ENCODE data around the gene GUSB. TPM values are rescaled to one million over a fixed set of nuclear protein-coding genes. Genes with fewer than 3 reads are reported as not detected.

Gene GUSB
- total and polyA plus RNA-seq, 2 donors (not counting 3 experiments of a cell fraction or from before 2014, with no cell fraction given), result 55.7 to 107 TPM

DNA sequence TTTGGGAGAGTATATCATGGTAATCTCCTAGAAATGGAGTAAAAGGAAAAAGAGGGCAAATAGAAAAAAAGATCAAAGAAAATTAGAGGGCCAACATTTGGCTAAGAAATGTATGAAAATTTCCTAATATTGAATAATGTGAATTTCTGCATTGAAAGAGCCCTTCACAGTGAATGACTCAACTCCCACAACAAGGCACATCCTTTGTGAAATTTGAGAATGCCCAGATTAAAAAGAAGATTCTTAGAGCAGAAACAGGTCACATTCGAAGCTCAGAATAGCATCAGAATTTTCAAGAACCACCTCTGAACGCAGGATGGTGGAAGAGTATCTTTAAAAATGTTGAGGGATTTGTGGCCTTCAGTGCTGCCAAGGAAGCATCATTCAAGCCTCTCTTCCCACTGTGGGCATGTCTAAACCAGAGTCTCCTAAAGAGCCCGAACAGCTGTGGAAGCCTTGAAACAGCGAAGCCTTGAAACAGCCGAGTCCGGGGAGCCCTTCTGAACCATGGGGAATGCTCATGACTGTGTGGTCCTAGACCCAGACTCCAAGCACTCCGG, 43.6 kb downstream of the GUSB start:
- H3K36me3 ChIP-seq (ENCODE audit: control insufficient read depth in 2 of 2, extremely low read depth in 1 of 2, insufficient read depth in 2 of 2, low read length in 2 of 2), result peaks cover 0 to 2% of the 10 kb centered on the region in 2 experiments
- no TSS peak for BruUV-seq (replicated peaks)
- H2AFZ ChIP-seq (ENCODE audit: low read depth, low read length), result no peak overlapping the region
- intact Hi-C loops (cut with micrococcal nuclease), result loop anchor here (10.0 kb wide), 1 partner anchor 64 kb away; the partner anchor contains the start of gene VKORC1L1
- ChIA-PET POLR2A (no interaction called here), CTCF (no interaction called here)
- no peak overlapping the region for H3K27ac ChIP-seq (ENCODE audit: insufficient read depth, low read depth, low read length)
- H4K20me1 ChIP-seq (replicated peaks; ENCODE audit: control insufficient read depth, extremely low read depth, insufficient read depth, low read length), result no peaks in the 10 kb centered on the region
- dilution Hi-C loops (cut with MboI; ENCODE audit: extremely low pct_ligation_motif_present, low sequenced_read_pairs), result no loop called here
- peaks cover 22% of the 10 kb centered on the region for H3K79me2 ChIP-seq (ENCODE audit: control insufficient read depth, insufficient read depth, low read length)
- H3K4me1 ChIP-seq (ENCODE audit: control insufficient read depth, extremely low read depth, insufficient read depth, low read length), result no peaks in the 10 kb centered on the region
- no peaks in the 10 kb centered on the region for H3K9me3 ChIP-seq (replicated peaks; ENCODE audit: control insufficient read depth, insufficient read depth, low read length)
- no peak overlapping the region for H3K4me2 ChIP-seq (ENCODE audit: insufficient read depth, low read length)
- H3K27me3 ChIP-seq (ENCODE audit: control insufficient read depth in 2 of 2, insufficient read depth in 2 of 2, low read length in 2 of 2), result no peaks in the 10 kb centered on the region
- TF ChIP-seq, protein P1, sequence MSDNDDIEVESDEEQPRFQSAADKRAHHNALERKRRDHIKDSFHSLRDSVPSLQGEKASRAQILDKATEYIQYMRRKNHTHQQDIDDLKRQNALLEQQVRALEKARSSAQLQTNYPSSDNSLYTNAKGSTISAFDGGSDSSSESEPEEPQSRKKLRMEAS (IDR thresholded peaks at IDR 0.05; ENCODE audit: insufficient read depth, insufficient read length), result no peak
- TF ChIP-seq JUN (IDR thresholded peaks at IDR 0.05; ENCODE audit: borderline replicate concordance, insufficient read depth, insufficient read length, low read depth) (no peak), FOS (IDR thresholded peaks at IDR 0.05; ENCODE audit: borderline replicate concordance, insufficient read depth, low read length) (no peak), POLR2A (IDR thresholded peaks at IDR 0.05; ENCODE audit: low read depth, low read length) (no peak), POLR2AphosphoS5 (IDR thresholded peaks at IDR 0.05; ENCODE audit: insufficient read depth, low read depth, low read length) (no peak), GATA2 (IDR thresholded peaks at IDR 0.05; ENCODE audit: insufficient read depth, insufficient read length, low read depth, low read length) (no peak), MYC (IDR thresholded peaks at IDR 0.05; ENCODE audit: low read depth, low read length) (no peak), EZH2 (IDR thresholded peaks at IDR 0.05; ENCODE audit: borderline replicate concordance, low read depth, low read length, severe bottlenecking) (no peak)
- TF ChIP-seq, protein P2, sequence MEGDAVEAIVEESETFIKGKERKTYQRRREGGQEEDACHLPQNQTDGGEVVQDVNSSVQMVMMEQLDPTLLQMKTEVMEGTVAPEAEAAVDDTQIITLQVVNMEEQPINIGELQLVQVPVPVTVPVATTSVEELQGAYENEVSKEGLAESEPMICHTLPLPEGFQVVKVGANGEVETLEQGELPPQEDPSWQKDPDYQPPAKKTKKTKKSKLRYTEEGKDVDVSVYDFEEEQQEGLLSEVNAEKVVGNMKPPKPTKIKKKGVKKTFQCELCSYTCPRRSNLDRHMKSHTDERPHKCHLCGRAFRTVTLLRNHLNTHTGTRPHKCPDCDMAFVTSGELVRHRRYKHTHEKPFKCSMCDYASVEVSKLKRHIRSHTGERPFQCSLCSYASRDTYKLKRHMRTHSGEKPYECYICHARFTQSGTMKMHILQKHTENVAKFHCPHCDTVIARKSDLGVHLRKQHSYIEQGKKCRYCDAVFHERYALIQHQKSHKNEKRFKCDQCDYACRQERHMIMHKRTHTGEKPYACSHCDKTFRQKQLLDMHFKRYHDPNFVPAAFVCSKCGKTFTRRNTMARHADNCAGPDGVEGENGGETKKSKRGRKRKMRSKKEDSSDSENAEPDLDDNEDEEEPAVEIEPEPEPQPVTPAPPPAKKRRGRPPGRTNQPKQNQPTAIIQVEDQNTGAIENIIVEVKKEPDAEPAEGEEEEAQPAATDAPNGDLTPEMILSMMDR (IDR thresholded peaks at IDR 0.05; ENCODE audit: extremely low read depth in 1 of 2, insufficient read depth in 1 of 2, low read depth in 1 of 2, low read length in 2 of 2), result no peak
- DNase-seq (ENCODE audit: low read depth, low spot score) (no peak), FAIRE-seq (no peak)
- no peak overlapping the region for H3K4me3 ChIP-seq (replicated peaks in 1 of 3; ENCODE audit: insufficient read depth in 1 of 3, low read depth in 1 of 3, low read length in 3 of 3)
- H3K9ac ChIP-seq (replicated peaks; ENCODE audit: extremely low read depth, insufficient read depth, low read length), result no peak overlapping the region
- H3K9me1 ChIP-seq (replicated peaks; ENCODE audit: control insufficient read depth, extremely low read depth, insufficient read depth, low read length), result no peaks in the 10 kb centered on the region
